DLD1 (cell line): Measurements from ENCODE around the gene WDR45.

Source experiments
- in situ Hi-C: cut with HindIII; loops from 2 replicates; pipeline ENCODE4 v1.10.0; 2017; ENCODE audit warnings: low sequenced_read_pairs

WDR45 gene

DNA sequence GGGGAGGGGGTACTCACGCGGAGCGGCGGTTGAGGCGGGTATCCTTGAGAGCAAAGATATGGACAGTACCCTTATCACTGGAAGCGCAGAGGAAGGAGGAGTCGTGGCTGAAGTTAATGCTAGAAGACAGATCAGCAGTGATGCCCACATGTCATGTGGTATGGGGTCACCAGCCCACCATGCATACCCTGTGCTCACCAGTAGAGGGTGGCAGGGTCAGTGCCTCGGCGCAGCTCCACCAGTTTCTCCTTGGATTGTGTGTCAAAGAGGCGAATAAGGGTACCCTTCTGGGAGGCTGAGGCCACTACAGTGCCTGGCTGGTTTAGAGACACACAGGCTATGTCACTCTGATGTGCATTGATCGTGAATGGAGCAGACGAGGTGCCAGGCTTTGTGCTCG, 4.3 kb downstream of the WDR45 start:
- in situ Hi-C loops = no loop called here

GRCh38 chrX:49073601-49074575, 5.8 kb downstream of the WDR45 start, which contains the start of gene PRAF2:
PRAF2 (minus strand) TSS chrX:49074002; CDS start chrX:49073987, 15 bp downstream.
- in situ Hi-C loops = no loop called here

DNA sequence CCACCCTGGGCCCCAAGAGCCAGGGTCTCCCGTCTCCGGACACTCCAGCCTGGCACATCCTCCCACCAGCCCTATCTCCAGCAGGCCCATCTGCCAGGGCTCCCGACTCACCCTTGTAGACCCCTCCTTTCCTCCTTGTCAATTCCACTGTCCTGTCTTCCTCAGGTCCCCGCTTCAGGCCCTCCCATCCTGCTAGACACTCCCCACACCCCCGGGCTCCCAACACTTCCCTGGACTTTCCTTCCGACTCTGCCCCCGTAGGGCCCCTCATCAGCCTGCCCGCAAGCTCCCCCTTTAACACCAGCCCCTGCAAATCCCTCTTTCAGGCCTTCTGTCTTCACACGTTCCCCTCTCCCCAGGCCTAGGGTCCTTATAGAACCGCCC, 7.0 kb downstream of the WDR45 start:
- in situ Hi-C loops = no loop called here

GRCh38 chrX:49071877-49072711, 7.6 kb downstream of the WDR45 start:
- in situ Hi-C loops = no loop called here

- in situ Hi-C loops = no loop called here
Observed at GRCh38 chrX:49070988-49071387, 8.7 kb downstream of the WDR45 start.

DNA sequence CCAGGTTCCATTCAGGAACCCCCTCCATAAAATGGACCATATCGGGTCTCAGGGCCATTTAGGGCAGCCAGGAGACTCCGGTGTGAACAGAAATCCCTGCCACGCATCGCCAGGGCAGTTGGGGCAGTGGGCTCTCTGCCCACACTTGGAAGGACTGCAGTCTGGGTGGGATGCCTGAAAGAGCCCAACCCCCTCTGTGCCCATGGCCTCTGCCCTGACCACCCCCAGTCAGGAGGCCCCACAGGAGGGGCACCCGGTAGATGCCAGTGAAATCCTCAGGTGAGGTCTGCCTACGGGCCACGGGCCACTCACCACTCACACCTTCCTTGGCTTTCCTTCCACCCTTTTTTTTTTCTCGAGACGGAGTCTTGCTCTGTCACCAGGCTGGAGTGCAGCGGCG, 10.6 kb downstream of the WDR45 start:
- in situ Hi-C loops = no loop called here

- in situ Hi-C loops = no loop called here
Observed at GRCh38 chrX:49067285-49068120, 12.2 kb downstream of the WDR45 start.

- in situ Hi-C loops = no loop called here
Observed at GRCh38 chrX:49066690-49067089, 13.0 kb downstream of the WDR45 start.

DNA sequence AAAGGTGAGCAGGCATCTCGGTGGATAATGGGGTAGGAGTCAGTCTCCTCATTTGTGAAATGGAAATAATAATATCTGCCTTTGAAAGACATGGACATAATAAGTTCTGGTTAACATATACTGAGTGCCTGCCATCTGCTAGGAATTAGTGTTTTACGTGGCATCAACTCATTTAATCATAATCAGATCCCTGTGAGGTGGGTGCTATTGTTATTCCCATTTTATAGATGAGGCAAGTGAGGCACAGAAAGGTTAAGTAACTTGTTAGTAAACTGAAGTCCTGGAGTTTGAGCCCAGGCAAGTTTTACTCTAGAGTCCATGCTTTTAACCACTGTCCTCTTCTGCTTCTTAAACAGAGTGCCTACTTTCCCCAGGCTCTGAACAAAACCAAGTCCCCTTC, 13.4 kb downstream of the WDR45 start:
- in situ Hi-C loops = no loop called here

DNA sequence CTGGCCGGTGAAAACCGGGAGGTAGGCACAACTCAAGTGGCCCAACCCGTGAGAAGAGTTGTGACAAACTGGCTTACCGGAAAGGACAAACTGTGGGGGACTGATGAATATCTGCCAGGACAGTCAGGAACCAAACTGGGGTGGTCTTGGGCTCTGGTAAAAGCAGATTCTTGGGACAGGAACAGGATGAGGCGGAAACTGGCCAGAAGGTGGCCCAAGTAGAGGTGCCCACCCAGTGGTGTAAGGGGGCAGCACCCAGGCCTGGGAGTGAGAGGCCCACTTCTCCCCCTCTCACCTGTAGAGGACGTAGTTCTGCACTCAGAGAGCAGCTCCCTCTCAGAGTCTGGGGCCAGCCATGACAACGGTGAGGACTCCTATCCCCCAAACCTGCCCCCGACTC, 15.0 kb downstream of the WDR45 start:
- in situ Hi-C loops = no loop called here

DNA sequence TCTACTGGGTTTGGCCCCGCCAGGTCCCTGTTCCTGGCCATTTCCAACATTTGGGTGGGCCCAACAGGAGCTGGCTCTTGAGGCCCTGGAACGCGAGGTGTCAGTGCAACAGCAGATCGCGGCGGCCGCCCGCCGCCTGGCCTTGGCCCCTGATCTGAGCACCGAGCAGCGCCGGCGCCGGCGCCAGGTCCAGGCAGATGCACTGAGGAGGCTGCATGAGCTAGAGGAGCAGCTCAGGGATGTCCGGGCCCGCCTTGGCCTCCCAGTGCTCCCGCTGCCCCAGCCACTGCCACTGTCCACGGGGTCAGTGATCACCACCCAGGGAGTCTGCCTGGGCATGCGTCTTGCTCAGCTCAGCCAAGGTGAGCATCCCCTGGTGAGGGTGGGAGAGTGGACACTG, 15.4 kb downstream of the WDR45 start:
- in situ Hi-C loops = no loop called here

DNA sequence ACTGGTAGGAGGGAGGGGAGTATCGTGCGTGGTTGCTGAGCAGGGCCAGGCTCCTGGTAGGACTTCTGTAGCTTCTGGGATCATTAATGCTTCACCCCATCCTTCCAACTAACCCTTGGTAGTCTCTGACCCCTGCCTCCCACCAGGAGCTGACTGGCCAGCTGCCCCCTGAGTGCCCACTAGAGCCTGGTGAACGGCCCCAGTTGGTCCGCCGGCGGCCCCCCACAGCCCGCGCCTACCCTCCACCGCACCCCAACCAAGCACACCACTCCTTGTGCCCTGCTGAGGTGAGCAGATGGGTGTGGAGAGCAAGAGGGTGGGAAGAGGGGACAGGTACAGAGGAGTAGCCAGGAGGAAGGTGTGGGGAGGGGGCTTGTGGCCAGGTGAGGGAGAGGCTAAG, 16.0 kb downstream of the WDR45 start:
- in situ Hi-C loops = no loop called here

DNA sequence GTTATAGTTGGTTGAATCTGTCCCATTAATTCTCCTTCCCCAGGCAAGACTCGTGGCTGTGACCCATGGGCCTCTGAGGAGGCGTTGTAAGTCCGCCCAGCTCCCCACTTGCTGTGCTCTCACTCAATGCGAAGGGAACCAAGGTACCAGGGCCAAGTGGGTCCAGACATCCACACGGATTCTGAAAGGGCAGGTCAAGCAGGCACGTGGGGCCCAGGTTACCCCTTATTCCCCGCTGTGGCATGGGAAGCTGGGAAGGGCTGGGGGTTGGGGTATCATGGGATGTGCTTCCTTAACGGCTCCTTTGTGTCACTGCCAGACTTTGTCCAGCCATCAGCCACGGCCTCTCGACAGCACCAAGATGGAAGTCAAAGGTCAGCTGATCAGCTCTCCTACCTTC, 17.8 kb downstream of the WDR45 start:
- in situ Hi-C loops = no loop called here

DNA sequence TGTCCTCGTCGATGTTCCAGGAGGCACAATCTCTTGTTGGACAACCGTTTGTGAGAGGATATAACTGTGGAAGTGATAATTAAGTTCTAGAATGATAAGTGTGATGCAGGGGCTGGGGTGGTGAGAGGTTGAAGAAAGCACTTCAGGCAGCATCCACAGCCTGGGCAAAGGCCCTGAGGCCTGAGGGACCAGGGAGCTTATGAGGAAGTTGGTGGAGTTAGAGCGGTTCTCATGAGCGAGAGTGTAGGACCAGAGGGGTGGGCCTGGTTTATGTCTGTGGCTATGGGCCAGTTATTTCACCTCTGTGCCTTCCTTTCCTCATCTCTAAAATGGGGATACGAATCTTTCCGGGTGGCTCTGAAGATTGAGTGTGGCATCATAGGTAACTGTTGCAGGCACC, 18.2 kb downstream of the WDR45 start:
- in situ Hi-C loops = no loop called here

GRCh38 chrX:49060914-49061313, 18.8 kb downstream of the WDR45 start:
- in situ Hi-C loops = no loop called here

- in situ Hi-C loops = no loop called here
Observed at GRCh38 chrX:49059681-49060085, 20.0 kb downstream of the WDR45 start.

GRCh38 chrX:49059201-49059600, 20.5 kb downstream of the WDR45 start:
- in situ Hi-C loops = no loop called here

DNA sequence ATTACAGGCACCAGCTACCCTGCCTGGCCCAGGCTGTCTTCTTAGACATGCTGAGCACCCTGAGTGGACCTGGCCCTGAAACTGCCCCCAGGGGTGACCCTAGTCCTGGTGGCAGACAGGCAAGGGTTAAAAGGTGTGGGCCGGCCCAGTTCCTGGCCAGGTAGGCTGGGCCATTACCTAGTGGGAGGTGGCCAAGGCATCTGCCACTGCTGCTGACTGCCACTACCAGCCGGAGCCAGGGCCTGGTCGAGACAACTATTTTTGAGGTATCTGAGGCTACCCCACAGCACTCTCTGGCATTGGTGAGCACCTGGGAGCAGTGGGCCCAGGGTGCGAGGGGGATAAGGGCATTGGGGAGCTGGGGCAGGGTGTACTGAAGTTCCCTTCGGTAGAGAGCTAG, 20.9 kb downstream of the WDR45 start, which contains the start of gene CCDC120:
Gene CCDC120 (plus strand): TSS at position 206 of the 400 bp plus-strand sequence. CDS start 3,043 bp downstream, outside the sequence.
- in situ Hi-C loops = no loop called here

GRCh38 chrX:49054073-49054762, 25.5 kb downstream of the WDR45 start:
- in situ Hi-C loops = no loop called here
